Thoracic aorta (tissue), 2 donors: Measurements from ENCODE around the gene TBCCD1. TPM values are rescaled to one million over a fixed set of nuclear protein-coding genes. Genes with fewer than 3 reads are reported as not detected.
"Not testable (repeated sequence)": the region's sequence is repeated elsewhere in the genome, so short reads cannot be mapped to it uniquely, and the experiment has no call there.

Source experiments
- ATAC-seq: fragments of 150-250 bp; one replicate; pipeline ENCODE4 v1.8.0; 2017; ENCODE audit warnings: low read depth; ENCODE audit not compliant: insufficient number of reproducible peaks, low FRiP score
- DNase-seq: peaks from one replicate; pipeline ENCODE4 v3.0.0-alpha.2; 2020; ENCODE audit warnings: low spot score
- H3K27ac ChIP-seq, 2 donors: fragments of 200-600 bp; sonication (generic); 1 replicate in 1 of 2; 2 replicates in 1 of 2; pipeline ENCODE4 v1.5.1; 2016; ENCODE audit warnings: mild to moderate bottlenecking in 2 of 2, moderate library complexity in 2 of 2
- H3K27me3 ChIP-seq: fragments of 200-600 bp; sonication (generic); replicated peaks from 2 replicates; pipeline ENCODE4 v1.6.0; 2016; ENCODE audit warnings: mild to moderate bottlenecking; ENCODE audit not compliant: insufficient read depth
- H3K36me3 ChIP-seq: fragments of 200-600 bp; sonication (generic); one replicate; pipeline ENCODE4 v1.5.1; 2016
- H3K4me1 ChIP-seq, 2 donors: fragments of 200-600 bp; sonication (generic); 1 replicate in 1 of 2; 2 replicates in 1 of 2; pipeline versions ENCODE4 v1.5.1 to v1.6.0; 2016; ENCODE audit warnings: low read depth in 2 of 2, mild to moderate bottlenecking in 1 of 2; ENCODE audit not compliant: control insufficient read depth in 1 of 2
- H3K4me3 ChIP-seq: fragments of 200-600 bp; sonication (generic); 2 replicates; pipeline ENCODE4 v1.5.1; 2016; ENCODE audit warnings: mild to moderate bottlenecking
- H3K9me3 ChIP-seq: fragments of 200-600 bp; sonication (generic); 2 replicates; pipeline ENCODE4 v1.5.1; 2016
- total RNA-seq, 2 donors: library from RNA; depleted of rRNA; stranded (reverse); fragments of >200 nt; gene quantifications; one replicate each; pipeline versions ENCODE4 v1.1.0 to v1.2.3, GENCODE V29; 2016
- TF ChIP-seq, protein P1 (sequence below): fragments of 200-600 bp; sonication (generic); IDR thresholded peaks from one replicate; pipeline ENCODE4 v1.5.1; 2019; ENCODE audit warnings: antibody characterized with exemption

TBCCD1 gene
- total RNA-seq, 2 donors from 2014 or later, result 10.2 to 25.8 TPM

DNA sequence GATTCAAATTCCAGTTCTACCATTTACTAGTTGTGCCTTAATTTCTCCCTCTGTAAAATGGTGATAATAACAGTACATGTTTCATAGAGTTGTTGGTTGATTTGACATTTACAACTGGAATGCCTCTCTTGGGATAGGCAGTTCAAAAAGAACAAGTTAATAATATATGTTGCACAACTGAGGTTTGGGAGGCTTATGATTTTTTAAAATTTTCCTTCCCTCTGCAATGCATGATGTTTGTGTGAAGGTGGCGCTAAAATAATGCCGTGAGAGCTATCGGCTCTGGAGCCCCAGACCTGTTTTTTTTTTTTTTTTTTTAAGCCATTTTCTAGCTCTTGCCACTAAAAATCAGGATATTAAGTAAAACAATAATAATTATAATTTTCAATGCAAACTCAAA, 22.0 kb upstream of the TBCCD1 start:
- TF ChIP-seq, protein P1, sequence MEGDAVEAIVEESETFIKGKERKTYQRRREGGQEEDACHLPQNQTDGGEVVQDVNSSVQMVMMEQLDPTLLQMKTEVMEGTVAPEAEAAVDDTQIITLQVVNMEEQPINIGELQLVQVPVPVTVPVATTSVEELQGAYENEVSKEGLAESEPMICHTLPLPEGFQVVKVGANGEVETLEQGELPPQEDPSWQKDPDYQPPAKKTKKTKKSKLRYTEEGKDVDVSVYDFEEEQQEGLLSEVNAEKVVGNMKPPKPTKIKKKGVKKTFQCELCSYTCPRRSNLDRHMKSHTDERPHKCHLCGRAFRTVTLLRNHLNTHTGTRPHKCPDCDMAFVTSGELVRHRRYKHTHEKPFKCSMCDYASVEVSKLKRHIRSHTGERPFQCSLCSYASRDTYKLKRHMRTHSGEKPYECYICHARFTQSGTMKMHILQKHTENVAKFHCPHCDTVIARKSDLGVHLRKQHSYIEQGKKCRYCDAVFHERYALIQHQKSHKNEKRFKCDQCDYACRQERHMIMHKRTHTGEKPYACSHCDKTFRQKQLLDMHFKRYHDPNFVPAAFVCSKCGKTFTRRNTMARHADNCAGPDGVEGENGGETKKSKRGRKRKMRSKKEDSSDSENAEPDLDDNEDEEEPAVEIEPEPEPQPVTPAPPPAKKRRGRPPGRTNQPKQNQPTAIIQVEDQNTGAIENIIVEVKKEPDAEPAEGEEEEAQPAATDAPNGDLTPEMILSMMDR, result no peak
- ATAC-seq (no peak), DNase-seq (no peak)
- H3K4me3 ChIP-seq, result no peak overlapping the region
- no peak overlapping the region for H3K27ac ChIP-seq
- H3K4me1 ChIP-seq, result no peaks in the 10 kb centered on the region
- peaks cover 10% of the 10 kb centered on the region for H3K36me3 ChIP-seq
- no peaks in the 10 kb centered on the region for H3K9me3 ChIP-seq
- no peaks in the 10 kb centered on the region for H3K27me3 ChIP-seq

DNA sequence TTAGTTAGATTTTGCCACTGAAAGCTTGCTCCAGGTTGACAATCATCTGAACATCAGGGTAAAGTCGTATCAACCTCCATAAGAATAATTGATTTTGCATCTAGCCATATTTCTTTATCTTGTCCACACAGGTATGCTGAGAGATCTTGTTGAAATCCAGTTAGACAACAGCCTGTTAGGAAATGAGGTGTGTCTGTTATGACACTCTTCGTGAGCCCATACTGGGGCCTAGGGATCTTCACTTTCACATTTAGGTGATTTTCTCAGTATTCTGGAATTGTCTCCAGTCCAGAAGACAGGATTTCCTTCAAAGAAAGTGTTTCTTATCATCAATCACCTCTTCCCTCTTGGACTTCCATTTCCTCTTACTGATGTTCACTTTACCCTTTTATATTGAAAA, 21.5 kb upstream of the TBCCD1 start:
- H3K4me3 ChIP-seq, result no peak overlapping the region
- no peak for ATAC-seq

DNA sequence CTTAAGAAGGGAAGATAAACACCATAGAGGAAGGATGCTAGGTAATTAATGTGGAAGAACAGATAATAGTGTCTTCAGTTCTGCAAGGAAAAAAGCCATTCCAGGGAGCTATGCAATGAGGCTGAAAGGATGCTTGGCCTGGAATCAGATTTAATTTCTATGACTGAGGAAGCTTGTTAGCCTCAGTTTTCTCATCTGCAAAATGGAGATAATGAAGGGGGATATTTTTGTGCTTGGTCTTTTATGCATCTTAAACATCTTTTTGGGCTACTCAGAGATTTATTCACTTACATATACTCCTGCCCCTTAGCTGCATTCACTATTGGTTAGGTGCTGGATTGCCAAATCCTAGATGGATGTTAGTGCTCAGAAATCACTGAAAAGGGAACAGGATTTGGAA, 20.0 kb upstream of the TBCCD1 start:
- ATAC-seq (no peak), DNase-seq (no peak)
- no peaks in the 10 kb centered on the region for H3K4me1 ChIP-seq
- no peak overlapping the region for H3K27ac ChIP-seq
- peaks cover 27% of the 10 kb centered on the region for H3K36me3 ChIP-seq
- no peaks in the 10 kb centered on the region for H3K27me3 ChIP-seq
- H3K9me3 ChIP-seq, result no peaks in the 10 kb centered on the region
- H3K4me3 ChIP-seq, result no peak overlapping the region
- TF ChIP-seq, protein P1, result no peak

More for the DNA sequence above, 21.5 kb upstream of the TBCCD1 start:
- H3K4me1 ChIP-seq, result no peaks in the 10 kb centered on the region
- H3K9me3 ChIP-seq, result no peaks in the 10 kb centered on the region
- no peak for DNase-seq
- no peaks in the 10 kb centered on the region for H3K27me3 ChIP-seq
- TF ChIP-seq, protein P1, result no peak
- peaks cover 15% of the 10 kb centered on the region for H3K36me3 ChIP-seq
- H3K27ac ChIP-seq, result no peak overlapping the region

DNA sequence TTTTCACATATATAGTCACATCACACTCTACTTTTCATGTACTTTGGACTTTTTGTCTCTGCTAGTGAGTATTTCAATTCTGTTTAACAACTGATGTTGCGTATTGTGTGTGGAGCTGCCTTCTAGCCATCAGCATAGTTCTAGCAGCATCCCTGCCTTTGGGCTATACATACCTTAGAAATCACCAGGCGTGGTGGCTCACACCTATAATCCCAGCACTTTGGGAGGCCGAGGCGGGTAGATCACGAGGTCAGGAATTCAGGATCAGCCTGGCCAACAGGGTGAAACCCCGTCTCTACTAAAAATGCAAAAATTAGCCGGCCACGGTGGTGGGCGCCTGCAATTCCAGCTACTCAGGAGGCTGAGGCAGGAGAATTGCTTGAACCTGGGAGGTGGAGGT, 19.1 kb upstream of the TBCCD1 start:
- peaks cover 29% of the 10 kb centered on the region for H3K36me3 ChIP-seq
- not testable (repeated sequence) for ATAC-seq, H3K27ac ChIP-seq, H3K4me3 ChIP-seq, H3K9me3 ChIP-seq, DNase-seq, H3K4me1 ChIP-seq, H3K27me3 ChIP-seq

DNA sequence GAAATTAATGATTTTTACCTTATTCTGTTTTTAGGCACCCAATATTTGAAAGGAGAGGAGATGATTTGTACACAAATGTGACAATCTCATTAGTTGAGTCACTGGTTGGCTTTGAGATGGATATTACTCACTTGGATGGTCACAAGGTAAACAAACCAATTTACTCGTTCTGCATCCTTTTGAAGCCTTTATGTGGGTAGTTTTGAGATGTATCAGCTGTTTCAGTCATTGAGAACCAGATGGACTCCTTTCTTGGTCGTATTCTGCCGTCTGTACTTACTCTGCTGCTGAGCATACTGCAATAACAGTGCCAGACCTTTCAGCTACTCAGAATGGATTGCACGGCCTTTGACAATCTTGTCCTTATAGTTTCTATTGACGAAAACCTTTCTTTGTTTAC, 16.7 kb upstream of the TBCCD1 start:
- DNase-seq (no peak), ATAC-seq (no peak)
- Histone ChIP-seq H3K27me3 (no peaks in the 10 kb centered on the region), H3K36me3 (peaks cover 43% of the 10 kb centered on the region), H3K9me3 (no peaks in the 10 kb centered on the region), H3K4me1 (no peaks in the 10 kb centered on the region), H3K4me3 (no peak overlapping the region), H3K27ac (no peak overlapping the region)
- TF ChIP-seq, protein P1, result no peak

DNA sequence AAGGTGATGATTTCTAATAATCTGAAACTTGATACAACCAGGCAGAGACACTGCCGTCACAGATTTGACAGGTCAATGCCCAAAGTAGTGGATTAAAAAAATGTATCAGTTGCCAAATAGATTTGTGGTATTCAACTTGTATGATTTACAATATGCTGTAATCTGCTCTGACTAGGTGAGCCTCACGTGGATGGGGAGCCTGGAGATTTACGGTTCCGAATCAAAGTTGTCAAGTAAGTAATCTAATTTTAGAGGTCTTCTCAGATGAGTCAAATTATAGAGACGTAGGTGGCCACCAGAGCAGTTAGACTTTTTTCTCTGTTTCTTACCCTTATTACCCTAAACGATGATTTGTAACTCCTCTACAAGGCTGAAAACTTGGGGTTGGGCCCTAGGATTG, 15.4 kb upstream of the TBCCD1 start:
- ATAC-seq, result no peak
- peaks cover 43% of the 10 kb centered on the region for H3K36me3 ChIP-seq
- H3K4me3 ChIP-seq, result no peak overlapping the region
- H3K4me1 ChIP-seq, result no peaks in the 10 kb centered on the region
- H3K27ac ChIP-seq, result no peak overlapping the region
- H3K9me3 ChIP-seq, result no peaks in the 10 kb centered on the region
- DNase-seq, result no peak
- TF ChIP-seq, protein P1, result no peak
- no peaks in the 10 kb centered on the region for H3K27me3 ChIP-seq
